Measurements from ENCODE around the gene TP53I13.

The TP53I13 gene

GRCh38 chr17:29617125-29617480 is 48.6 kb downstream of the TP53I13 start:
- peak; percentile 57 to 77 for DNase-seq

GRCh38 chr17:29617481-29618271 is 49.2 kb downstream of the TP53I13 start:
- DNase-seq: peak in 1 of 2 experiments; percentile 16

GRCh38 chr17:29618272-29619065 is 50.0 kb downstream of the TP53I13 start:
- no peak for DNase-seq

GRCh38 chr17:29619251-29619650 is 50.8 kb downstream of the TP53I13 start:
- DNase-seq: no peak

- DNase-seq: no peak
These were observed 51.8 kb downstream of the TP53I13 start for GRCh38 chr17:29620271-29620670.

GRCh38 chr17:29620779-29621500 is 52.4 kb downstream of the TP53I13 start:
- no peak for DNase-seq

- no peak for DNase-seq
These were observed 53.3 kb downstream of the TP53I13 start for GRCh38 chr17:29621751-29622194.

Measured in NCI-H1930 (cell line).